Ovary (tissue), 3 donors: ENCODE data around the gene CTXN3.

Experiments used
- EP300 ChIP-seq: sonication (generic); formaldehyde crosslinking; IDR thresholded peaks from one replicate; pipeline ENCODE4 v1.6.1; 2017; ENCODE audit warnings: antibody characterized with exemption
- POLR2A ChIP-seq: fragments of 450-650 bp; IDR thresholded peaks from one replicate; pipeline ENCODE4 v1.6.1; 2017; ENCODE audit warnings: antibody characterized with exemption, mild to moderate bottlenecking, moderate library complexity
- TF ChIP-seq, protein P1 (sequence below), 3 donors: fragments of 450-650 bp in 2 of 3; fragments of 200-600 bp in 1 of 3; IDR thresholded peaks; one replicate each; pipeline versions ENCODE4 v1.5.1 to v1.8.0; 2016 to 2022; ENCODE audit warnings: antibody characterized with exemption in 3 of 3, mild to moderate bottlenecking in 1 of 3
- donor health status: DM: no; HTN: no; CAD: no.

DNA sequence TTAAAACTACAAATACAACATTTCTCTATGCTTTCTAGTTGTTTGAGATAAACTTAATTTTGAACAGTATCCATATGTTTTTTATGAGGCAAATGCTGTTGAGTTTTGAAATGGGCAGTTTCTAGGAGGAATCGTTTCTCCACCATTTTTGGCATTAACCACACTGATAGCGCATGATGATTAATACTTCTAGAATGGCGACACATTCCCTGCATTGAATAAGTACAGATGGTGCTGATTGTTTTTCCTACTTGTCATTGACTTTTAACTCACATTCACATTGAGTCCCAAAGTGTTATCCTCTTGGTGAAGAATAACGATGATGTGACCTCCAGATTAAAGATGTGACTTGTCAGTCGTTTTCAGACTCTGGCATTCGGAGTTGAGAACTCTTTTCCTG lies 47.8 kb downstream of the CTXN3 start:
- TF ChIP-seq, protein P1, sequence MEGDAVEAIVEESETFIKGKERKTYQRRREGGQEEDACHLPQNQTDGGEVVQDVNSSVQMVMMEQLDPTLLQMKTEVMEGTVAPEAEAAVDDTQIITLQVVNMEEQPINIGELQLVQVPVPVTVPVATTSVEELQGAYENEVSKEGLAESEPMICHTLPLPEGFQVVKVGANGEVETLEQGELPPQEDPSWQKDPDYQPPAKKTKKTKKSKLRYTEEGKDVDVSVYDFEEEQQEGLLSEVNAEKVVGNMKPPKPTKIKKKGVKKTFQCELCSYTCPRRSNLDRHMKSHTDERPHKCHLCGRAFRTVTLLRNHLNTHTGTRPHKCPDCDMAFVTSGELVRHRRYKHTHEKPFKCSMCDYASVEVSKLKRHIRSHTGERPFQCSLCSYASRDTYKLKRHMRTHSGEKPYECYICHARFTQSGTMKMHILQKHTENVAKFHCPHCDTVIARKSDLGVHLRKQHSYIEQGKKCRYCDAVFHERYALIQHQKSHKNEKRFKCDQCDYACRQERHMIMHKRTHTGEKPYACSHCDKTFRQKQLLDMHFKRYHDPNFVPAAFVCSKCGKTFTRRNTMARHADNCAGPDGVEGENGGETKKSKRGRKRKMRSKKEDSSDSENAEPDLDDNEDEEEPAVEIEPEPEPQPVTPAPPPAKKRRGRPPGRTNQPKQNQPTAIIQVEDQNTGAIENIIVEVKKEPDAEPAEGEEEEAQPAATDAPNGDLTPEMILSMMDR (IDR thresholded peaks at IDR 0.05): no peak
- TF ChIP-seq POLR2A: no peak
- no peak for TF ChIP-seq EP300
